Naive thymus-derived CD8-positive, alpha-beta T cell (primary cell): ENCODE data around the gene PLXNA2. TPM values are rescaled to one million over a fixed set of nuclear protein-coding genes. Genes with fewer than 3 reads are reported as not detected.

Experiments
- ATAC-seq, 2 donors: fragments of 150-1000 bp; cut with Tn5 transposase in 1 of 2; sonication (Bioruptor Pico), chemical (Tn5 transposase) in 1 of 2; 1 replicate in 1 of 2; 2 replicates in 1 of 2; pipeline ENCODE4 v1.10.0; 2021; ENCODE audit warnings: mild to moderate bottlenecking in 2 of 2, moderate library complexity in 2 of 2
- POLR2A ChIA-PET: fragments of 350-600 bp; sonication (Branson Sonifier 250); formaldehyde crosslinking; loops from one replicate; lab custom pipeline; 2021; ENCODE audit warnings: antibody characterized with exemption; lab: Charles Lee
- DNase-seq, 10 donors: peaks; one replicate each; pipeline versions ENCODE4 v3.0.0 to v3.0.0-alpha.2; 2020 to 2022
- H3K27ac Mint-ChIP-seq, 10 donors: one replicate each; pipeline ENCODE4 v1.8.0; 2020 to 2022; ENCODE audit warnings: mild to moderate bottlenecking in 10 of 10, mixed read lengths in 10 of 10, moderate library complexity in 4 of 10, inconsistent platforms in 1 of 10
- H3K27me3 Mint-ChIP-seq, 5 donors: one replicate each; pipeline ENCODE4 v1.8.0; 2021 to 2022; ENCODE audit warnings: mixed read lengths in 5 of 5
- H3K36me3 Mint-ChIP-seq, 3 donors: one replicate each; pipeline ENCODE4 v1.8.0; 2020 to 2022; ENCODE audit warnings: mixed read lengths in 3 of 3, mild to moderate bottlenecking in 2 of 3, inconsistent platforms in 1 of 3
- H3K4me1 Mint-ChIP-seq, 4 donors: one replicate each; pipeline ENCODE4 v1.8.0; 2021 to 2022; ENCODE audit warnings: mixed read lengths in 4 of 4
- H3K4me3 Mint-ChIP-seq, 10 donors: one replicate each; pipeline ENCODE4 v1.8.0; 2020 to 2022; ENCODE audit warnings: mild to moderate bottlenecking in 10 of 10, mixed read lengths in 10 of 10, moderate library complexity in 6 of 10, inconsistent platforms in 1 of 10
- H3K9me3 Mint-ChIP-seq, 9 donors: one replicate each; pipeline ENCODE4 v1.8.0; 2020 to 2022; ENCODE audit warnings: mixed read lengths in 9 of 9, mild to moderate bottlenecking in 3 of 9, inconsistent platforms in 1 of 9, moderate library complexity in 1 of 9
- polyA plus RNA-seq, 3 donors: library from polyadenylated mRNA; unstranded; fragments of 300-500 nt; fragmentation: Illumina TruSeq; gene quantifications; one replicate each; pipeline ENCODE4 v1.2.3, GENCODE V29; 2021
- total RNA-seq, 8 experiments: library from RNA in 2 of 8; stranded (reverse) in 2 of 8; gene quantifications; one replicate each; pipeline ENCODE4 v1.2.3 and lab custom pipeline; 2021 to 2026

Gene PLXNA2
- total and polyA plus RNA-seq, 5 experiments from 2014 or later: 0.06 to 7.7 (median 0.14) TPM

DNA sequence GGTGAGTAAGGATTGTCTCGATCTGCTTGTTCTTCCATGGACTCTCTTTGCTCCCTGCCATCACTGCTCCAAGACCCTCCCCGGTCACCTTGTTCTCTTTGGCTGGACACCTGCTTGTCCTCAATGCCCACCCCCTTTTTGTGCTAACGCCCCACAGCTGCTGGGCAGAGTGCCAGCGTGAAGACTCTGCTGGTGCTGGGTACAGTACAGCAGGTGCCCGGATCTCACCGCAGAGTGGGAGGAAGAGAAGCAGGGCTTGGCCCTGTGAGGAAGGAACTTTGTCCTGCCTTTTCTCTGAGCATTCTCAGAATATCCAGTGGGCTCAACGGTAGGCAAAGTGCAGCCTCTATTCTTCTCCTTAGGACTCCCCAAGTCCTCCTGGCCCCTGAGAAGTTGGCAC lies 90.1 kb downstream of the PLXNA2 start:
- DNase-seq: no peak
- Mint-ChIP-seq H3K36me3 (no peaks in the 10 kb centered on the region), H3K4me3 (no peak overlapping the region), H3K27me3 (peaks cover 0 to 5% (median 0%) of the 10 kb centered on the region in 5 donors), H3K9me3 (no peaks in the 10 kb centered on the region), H3K4me1 (no peaks in the 10 kb centered on the region), H3K27ac (no peak overlapping the region)
- POLR2A ChIA-PET: no interaction called here
- ATAC-seq: no peak

DNA sequence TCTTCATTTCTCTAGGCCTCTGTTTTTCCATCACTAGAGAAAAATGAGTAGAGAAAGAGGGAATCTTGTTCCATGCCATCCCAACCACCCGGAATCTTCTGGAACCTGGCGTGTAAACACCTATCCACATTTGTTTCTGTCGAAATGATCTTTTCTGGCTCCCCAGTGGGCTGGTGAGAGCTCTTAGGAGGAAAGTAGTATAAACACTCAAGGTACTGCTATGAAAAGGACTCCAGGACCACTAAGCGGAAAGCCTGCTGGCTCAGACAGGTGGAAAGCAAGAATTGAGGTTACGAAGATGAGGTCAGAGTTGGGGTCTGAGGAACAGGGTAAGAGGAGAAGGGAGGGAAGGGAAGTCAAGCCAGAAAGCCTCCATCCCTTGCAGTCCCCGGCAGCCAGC lies 90.8 kb downstream of the PLXNA2 start:
- Mint-ChIP-seq H3K9me3 (no peaks in the 10 kb centered on the region), H3K27me3 (peaks cover 0 to 5% (median 0%) of the 10 kb centered on the region in 5 donors), H3K27ac (no peak overlapping the region), H3K36me3 (no peaks in the 10 kb centered on the region), H3K4me3 (no peak overlapping the region), H3K4me1 (no peaks in the 10 kb centered on the region)
- POLR2A ChIA-PET: no interaction called here
- ATAC-seq (no peak), DNase-seq (no peak)

DNA sequence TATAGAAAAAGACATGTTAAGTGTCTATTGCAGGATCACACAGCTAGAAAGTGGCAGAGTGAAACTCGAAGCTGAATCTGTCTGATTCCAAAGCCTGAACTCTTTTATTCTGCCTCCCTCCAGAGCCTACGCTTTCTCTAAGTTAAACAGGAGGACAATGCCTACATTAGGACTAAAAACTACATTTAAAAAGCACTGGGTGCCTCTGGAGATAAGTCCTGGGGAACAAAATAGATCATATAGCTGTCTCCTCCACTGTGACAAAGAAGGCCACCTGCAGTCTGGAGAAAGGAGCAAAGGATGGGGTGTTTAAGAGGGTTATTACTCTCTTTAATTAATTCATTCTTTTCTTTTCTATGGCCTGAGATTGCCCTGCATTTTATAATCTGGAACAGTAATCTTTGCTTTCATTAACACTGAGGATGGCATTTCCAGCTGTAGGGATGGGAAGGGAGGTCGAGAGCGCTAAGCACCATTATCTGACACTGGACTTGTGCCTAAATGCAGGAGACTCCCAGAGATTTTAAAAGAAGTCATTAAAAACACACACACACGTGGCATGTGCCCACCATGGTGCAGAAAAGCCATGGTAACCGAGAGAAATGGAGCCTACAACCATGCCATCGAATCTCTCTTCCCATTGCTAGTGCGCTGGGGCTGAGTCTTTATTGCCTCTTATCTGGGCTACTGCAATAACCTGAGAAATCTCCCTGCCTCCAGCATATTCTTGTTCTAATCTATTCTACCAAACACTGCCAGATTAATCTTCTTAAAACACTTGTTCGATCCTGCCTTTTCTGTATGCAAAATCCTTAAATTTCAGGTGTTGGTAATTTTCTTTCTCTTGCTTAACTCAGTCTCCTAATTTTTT lies 92.2 kb downstream of the PLXNA2 start:
- no peaks in the 10 kb centered on the region for H3K4me1 Mint-ChIP-seq
- H3K27me3 Mint-ChIP-seq: peaks cover 0 to 3% (median 0%) of the 10 kb centered on the region in 5 donors
- POLR2A ChIA-PET: no interaction called here
- H3K9me3 Mint-ChIP-seq: no peaks in the 10 kb centered on the region
- H3K4me3 Mint-ChIP-seq: no peak overlapping the region
- H3K27ac Mint-ChIP-seq: no peak overlapping the region
- H3K36me3 Mint-ChIP-seq: no peaks in the 10 kb centered on the region
- no peak for DNase-seq
- no peak for ATAC-seq

DNA sequence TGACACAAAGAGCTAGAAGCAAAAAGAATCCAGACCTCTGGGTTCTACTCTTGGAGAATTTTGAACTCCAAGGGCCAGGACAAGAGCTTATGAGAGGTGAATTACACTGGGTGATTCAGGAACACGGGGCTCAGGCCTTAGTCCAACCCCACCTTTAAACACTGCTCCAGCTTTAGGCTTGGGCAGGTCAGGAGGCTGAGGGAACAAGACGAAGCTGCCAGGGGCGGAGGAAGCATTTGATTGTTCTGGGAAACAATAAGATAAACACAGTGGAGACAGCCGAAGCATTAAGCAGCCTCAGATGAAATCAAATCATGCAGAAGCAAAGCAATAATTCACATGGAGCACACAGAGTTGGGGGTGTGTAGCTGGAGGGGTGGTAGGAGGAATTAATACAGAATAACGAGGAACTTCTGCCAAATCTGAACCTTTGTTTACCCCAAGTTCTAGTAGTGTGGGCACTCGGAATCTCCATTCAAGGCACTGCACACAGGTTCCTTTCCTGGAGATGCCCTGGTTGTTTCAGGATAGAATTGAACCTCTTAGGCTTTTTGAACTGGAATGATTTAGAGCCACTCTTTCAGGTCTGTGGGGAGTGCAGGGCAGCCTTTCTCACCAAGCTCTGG lies 93.2 kb downstream of the PLXNA2 start:
- H3K27ac Mint-ChIP-seq: no peak overlapping the region
- no peaks in the 10 kb centered on the region for H3K4me1 Mint-ChIP-seq
- H3K4me3 Mint-ChIP-seq: no peak overlapping the region
- DNase-seq: no peak
- peaks cover 0 to 3% (median 0%) of the 10 kb centered on the region in 5 donors for H3K27me3 Mint-ChIP-seq
- no peak for ATAC-seq
- H3K9me3 Mint-ChIP-seq: no peaks in the 10 kb centered on the region
- H3K36me3 Mint-ChIP-seq: no peaks in the 10 kb centered on the region
- POLR2A ChIA-PET: no interaction called here

DNA sequence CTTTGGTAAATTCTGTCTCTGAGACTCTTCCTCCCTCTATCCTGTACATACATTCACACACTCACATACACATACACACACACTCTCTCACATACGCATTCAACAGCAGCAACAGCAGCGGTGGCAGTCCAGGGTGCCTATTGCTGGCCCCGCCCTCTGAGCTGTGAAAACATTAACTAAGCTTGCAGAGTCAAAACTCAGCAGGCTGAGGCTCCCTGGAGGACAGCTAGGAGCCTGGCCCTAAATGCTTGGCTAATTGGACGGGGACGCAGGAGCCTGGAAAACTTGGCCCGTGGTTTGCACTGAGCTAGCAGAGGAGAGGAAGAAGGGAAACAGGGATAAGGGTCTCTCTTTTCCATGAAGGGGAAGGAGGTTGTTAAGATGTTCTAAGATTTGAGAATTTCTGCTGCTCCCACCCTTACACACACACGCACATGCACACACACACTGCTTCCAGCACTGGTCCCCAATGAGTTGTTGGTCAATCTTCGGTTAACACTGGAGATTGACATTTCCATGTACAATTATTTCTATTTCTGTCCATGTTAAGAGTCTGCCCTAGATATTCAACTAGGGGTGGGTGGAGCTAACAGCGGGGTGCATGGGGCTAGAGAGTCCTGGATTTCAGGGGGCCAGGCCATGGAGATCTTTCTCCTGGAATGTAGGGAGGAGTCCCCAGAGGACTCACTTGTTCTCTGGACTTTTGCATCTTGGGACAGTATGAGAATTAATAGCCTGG lies 94.2 kb downstream of the PLXNA2 start:
- Mint-ChIP-seq H3K36me3 (no peaks in the 10 kb centered on the region), H3K9me3 (no peaks in the 10 kb centered on the region), H3K4me1 (no peaks in the 10 kb centered on the region), H3K4me3 (no peak overlapping the region), H3K27ac (no peak overlapping the region), H3K27me3 (peaks cover 0 to 3% (median 0%) of the 10 kb centered on the region in 5 donors)
- ATAC-seq: no peak
- POLR2A ChIA-PET: no interaction called here
- no peak for DNase-seq

DNA sequence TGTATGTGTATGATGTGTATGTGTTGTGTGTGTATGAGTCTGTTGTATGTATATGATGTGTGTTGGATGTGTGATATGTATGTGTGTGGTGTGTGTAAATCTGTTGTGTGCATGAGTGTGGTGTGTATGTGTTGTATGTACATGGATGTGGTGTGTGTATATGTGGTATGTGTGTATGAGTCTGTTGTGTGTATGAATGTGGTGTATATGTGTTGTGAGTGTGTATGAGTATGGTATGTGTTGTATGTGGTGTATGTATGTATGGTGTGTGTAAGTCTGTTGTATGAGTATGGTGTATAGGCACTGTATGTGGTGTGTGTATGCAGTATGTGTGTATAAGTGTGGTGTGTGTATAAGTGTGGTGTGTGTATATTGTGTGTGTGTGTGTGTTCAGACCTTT lies 95.0 kb downstream of the PLXNA2 start:
- H3K27me3 Mint-ChIP-seq: no peaks in the 10 kb centered on the region
- H3K4me1 Mint-ChIP-seq: no peaks in the 10 kb centered on the region
- no peak for DNase-seq
- H3K4me3 Mint-ChIP-seq: no peak overlapping the region
- no peaks in the 10 kb centered on the region for H3K9me3 Mint-ChIP-seq
- H3K36me3 Mint-ChIP-seq: no peaks in the 10 kb centered on the region
- POLR2A ChIA-PET: no interaction called here
- no peak overlapping the region for H3K27ac Mint-ChIP-seq
- ATAC-seq: no peak

DNA sequence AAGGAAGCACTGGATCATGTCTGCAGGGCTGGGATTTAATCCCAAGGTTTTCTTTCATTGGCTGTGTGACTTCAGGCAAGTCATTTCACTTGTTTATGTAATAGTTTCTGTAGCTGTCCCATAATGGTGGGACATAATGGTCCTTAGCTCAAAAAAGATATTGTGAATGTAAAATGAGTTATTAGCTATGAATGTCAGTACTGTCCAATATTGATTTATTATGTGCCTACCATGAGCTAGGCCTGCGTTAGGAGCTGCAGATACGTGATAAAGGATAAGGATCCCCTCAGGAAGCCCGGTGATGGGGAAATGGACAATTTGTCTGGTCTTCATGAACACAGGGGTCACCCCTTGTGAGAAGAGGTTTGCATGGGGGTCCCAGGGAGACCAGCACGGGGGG lies 95.8 kb downstream of the PLXNA2 start:
- Mint-ChIP-seq H3K36me3 (no peaks in the 10 kb centered on the region), H3K27me3 (no peaks in the 10 kb centered on the region), H3K9me3 (no peaks in the 10 kb centered on the region), H3K4me1 (no peaks in the 10 kb centered on the region), H3K4me3 (no peak overlapping the region), H3K27ac (no peak overlapping the region)
- ATAC-seq (no peak), DNase-seq (no peak)
- POLR2A ChIA-PET: no interaction called here

DNA sequence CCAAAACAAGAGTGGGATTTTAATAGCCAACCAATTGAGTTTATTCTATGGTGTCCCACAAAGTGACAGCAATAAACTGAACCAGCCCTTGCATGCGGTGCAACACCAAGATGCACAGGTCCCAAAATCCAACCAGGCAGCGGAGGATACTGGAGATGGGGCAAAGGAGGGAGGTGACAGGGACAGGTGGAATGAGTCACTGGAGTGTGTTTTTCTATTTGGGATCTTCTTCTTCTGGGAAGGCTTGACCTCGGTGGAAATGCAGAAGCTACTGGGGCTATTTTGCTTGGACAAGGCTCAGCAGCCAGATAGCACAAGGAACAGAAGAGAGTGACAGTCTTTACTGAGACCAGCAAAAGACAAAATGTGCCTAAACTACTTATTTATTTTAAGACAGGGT lies 97.5 kb downstream of the PLXNA2 start:
- Mint-ChIP-seq H3K36me3 (no peaks in the 10 kb centered on the region), H3K27ac (no peak overlapping the region), H3K4me1 (no peaks in the 10 kb centered on the region), H3K4me3 (no peak overlapping the region), H3K9me3 (no peaks in the 10 kb centered on the region), H3K27me3 (no peaks in the 10 kb centered on the region)
- POLR2A ChIA-PET: no interaction called here
- ATAC-seq: no peak
- DNase-seq: no peak

DNA sequence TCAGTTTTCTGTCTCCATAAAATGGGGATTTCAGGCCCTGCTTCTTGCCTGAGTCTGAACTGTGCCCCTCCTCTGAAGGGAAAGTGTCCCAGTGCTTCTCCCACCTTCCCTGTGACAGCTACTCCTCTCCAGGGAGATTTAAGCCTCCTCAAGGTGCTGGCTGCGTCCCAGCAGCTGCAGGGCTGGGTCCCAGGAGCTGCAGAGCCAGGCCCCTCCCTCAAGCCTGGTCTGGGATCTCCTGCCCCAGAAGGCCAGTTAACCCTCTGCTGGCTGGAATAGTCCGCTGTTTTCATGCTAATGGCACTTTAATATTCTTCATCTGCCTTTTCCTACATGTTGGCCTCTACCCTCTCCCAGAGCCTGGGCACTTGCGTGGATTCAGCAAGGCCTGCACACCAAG lies 99.0 kb downstream of the PLXNA2 start:
- ATAC-seq (no peak), DNase-seq (no peak)
- Mint-ChIP-seq H3K4me3 (no peak overlapping the region), H3K36me3 (no peaks in the 10 kb centered on the region), H3K27me3 (no peaks in the 10 kb centered on the region), H3K27ac (no peak overlapping the region), H3K9me3 (no peaks in the 10 kb centered on the region), H3K4me1 (no peaks in the 10 kb centered on the region)
- POLR2A ChIA-PET: no interaction called here

DNA sequence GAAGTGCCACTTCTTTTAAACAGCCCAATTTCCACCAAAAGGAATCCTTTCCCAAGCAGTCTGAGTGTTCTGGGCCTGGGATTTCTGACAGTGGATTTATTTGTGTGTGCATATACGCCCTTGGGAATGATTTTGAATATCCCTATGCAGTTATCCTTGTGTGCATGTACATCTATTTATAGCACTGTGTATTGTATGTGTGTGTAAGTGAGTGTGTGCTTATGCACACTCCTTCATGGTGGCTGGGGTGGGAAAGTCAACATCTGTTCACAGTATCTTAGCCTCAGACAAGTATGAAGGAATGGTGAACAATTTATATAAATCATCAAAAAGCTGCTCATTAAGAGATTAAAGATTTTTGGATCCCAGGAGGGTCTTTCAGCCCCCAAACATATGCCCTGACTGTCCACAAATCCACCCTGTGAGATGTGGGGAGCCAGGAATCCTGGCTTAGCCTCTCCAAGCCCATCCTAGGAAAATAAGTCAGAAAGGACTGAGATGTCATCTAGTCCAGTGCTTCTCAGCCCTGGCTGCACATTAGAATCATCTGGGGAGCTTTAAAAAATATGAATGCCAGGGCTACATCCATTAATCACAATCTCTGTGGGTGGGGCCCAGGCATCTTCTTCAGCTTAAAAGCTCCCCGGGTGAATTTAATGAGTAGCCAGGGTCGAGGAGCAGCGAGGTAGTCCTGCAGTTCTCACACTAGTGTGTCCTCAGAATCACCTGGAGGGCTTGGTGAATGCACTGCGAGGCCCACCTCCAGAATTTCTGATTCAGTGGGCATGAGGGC lies 101.4 kb downstream of the PLXNA2 start:
- Mint-ChIP-seq H3K27ac (no peak overlapping the region), H3K9me3 (no peaks in the 10 kb centered on the region), H3K36me3 (no peaks in the 10 kb centered on the region), H3K27me3 (no peaks in the 10 kb centered on the region), H3K4me1 (no peaks in the 10 kb centered on the region), H3K4me3 (no peak overlapping the region)
- POLR2A ChIA-PET: no interaction called here
- ATAC-seq (no peak), DNase-seq (no peak)

DNA sequence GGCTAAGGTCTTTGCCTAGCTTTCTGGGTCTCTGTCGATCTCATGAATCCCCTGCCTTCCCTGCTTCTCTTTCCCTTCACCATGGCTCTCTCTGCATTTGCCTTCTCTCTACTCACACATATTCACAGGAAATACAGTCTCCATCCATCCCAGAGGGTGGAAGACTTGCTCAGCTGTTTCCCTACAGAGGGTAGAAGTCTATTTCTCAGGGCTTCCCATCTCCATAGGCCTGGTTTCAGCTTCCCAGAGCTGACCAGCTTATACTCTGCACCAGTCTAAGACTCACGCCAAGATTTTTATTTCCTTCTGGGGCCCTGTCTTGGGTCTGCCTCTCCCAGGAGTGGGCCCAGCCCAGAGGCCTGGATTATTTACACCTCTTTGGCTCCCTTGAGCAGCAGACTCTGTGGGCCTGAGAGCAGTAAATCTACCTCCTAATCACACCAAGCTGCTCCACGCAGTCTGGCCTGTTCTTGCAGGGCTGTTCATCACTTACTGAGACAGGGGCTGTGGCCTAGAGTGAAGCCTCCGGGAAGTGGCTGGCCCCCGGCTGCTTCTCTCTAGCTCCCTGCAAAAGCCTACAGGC lies 102.5 kb downstream of the PLXNA2 start:
- Mint-ChIP-seq H3K4me3 (no peak overlapping the region), H3K9me3 (no peaks in the 10 kb centered on the region), H3K36me3 (no peaks in the 10 kb centered on the region), H3K4me1 (no peaks in the 10 kb centered on the region), H3K27me3 (no peaks in the 10 kb centered on the region), H3K27ac (no peak overlapping the region)
- no peak for DNase-seq
- POLR2A ChIA-PET: no interaction called here
- no peak for ATAC-seq

DNA sequence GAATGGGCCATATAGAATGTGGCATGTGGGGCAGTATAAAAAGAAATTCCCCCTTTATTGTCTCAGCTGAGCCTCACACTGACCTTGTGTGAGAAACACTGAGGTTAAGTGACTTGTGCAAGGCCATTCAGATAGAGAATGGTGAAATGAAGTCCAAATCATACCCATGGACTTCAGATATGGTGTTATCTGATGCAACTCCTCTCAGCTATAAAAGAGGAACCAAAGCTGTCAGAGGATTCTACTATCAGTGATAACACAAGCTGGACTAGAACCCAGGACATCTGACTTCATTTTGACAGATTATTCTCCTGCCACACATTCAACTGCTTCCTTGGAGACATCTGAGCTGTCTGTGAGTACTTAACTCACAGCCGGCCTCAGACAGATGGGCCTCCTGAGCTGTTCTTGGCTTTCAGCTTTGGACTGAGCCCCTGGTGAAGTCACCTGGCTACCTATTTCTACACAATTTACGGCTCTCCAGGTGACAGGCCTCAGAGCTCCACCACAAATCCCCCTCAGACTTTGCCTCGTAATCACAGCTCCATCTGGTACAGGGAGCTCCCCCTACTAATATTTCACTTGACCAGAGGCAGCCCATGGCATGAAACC lies 104.6 kb downstream of the PLXNA2 start:
- Mint-ChIP-seq H3K27me3 (no peaks in the 10 kb centered on the region), H3K9me3 (no peaks in the 10 kb centered on the region), H3K4me3 (no peak overlapping the region), H3K36me3 (no peaks in the 10 kb centered on the region), H3K4me1 (no peaks in the 10 kb centered on the region), H3K27ac (no peak overlapping the region)
- DNase-seq: no peak
- POLR2A ChIA-PET: no interaction called here
- no peak for ATAC-seq
